HG02943 (cell line): Measurements from ENCODE around the gene AIP.
"Not testable (repeated sequence)": the region's sequence is repeated elsewhere in the genome, so short reads cannot be mapped to it uniquely, and the experiment has no call there.

ENCODE experiments used
- ATAC-seq: cut with Tn5 transposase; IDR thresholded peaks from one replicate; pipeline ENCODE4 v1.9.1; 2021; ENCODE audit warnings: mild to moderate bottlenecking, low read depth, moderate library complexity; ENCODE audit not compliant: unreplicated experiment

The AIP gene

DNA sequence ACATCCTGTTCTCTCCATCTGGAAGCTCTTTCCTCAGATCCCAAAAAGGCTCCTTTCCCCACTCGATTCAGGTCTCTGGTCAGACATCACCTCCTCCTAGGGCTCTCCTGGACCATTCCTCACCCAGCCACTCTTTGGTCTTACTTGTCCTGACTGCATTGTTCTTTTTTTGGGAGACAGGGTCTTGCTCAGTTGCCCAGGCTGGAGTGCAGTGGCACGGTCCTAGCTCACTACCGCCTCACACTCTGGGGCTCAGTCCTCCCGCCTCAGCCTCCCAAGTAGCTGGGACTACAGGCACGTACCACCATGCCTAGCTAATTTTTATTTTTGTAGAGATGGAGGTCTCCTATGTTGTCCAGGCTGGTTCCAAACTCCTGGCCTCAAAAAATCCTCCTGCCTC, 37.3 kb upstream of the AIP start:
- no peak for ATAC-seq

DNA sequence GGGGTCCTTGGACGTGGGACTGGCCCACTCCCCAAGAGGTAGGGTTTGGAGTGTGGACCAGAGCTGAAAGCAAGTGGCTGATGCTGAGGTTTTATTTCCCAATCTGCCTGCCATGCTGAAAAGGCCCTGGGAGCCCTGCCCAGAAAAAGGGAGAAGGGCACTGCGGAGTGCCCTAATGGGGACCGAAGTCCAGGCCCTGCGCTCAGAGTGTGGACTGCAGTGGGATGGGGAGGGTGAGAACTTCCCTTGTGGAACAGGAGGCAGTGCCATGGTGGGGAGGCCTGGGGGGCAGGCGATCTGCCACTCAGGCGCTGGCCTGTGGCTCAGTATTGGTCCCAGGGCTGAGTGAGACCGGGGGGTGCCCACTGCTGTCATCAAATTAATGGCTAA, 34.6 kb upstream of the AIP start:
- ATAC-seq: no peak

DNA sequence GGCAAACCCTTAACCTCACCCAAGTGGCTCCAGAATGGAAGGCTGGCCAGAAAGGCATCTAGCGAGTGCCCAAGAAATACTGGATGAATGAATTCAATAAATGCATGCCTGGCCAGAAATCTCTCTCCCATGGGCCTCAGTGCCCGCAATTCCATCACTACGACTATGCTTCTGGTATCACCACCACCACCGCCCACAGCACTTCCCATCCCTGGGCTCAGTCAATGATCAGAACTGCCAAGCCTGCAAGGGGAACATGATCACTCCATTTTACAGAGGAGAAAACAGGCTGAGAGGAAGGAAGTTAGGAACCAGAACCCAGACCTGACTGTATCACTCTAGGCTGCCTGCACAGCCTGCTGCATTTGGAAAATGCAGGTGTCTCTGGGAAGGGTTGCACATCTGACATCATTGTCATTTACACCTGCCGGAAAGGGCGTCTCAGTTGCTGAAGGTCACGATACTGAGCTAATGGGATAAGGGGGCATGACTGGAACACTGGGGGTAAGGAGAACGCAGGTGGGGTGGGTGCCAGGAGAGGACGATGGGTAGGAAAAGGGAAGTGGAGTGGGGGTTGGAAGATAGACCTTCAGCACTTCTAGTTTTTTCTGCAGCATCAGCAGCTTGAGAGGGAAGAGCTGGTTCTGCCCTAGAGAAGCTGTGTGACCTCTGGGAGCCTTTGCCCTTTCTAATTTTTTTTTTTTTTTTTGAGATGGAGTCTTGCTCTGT, 33.5 kb upstream of the AIP start:
- no peak for ATAC-seq

DNA sequence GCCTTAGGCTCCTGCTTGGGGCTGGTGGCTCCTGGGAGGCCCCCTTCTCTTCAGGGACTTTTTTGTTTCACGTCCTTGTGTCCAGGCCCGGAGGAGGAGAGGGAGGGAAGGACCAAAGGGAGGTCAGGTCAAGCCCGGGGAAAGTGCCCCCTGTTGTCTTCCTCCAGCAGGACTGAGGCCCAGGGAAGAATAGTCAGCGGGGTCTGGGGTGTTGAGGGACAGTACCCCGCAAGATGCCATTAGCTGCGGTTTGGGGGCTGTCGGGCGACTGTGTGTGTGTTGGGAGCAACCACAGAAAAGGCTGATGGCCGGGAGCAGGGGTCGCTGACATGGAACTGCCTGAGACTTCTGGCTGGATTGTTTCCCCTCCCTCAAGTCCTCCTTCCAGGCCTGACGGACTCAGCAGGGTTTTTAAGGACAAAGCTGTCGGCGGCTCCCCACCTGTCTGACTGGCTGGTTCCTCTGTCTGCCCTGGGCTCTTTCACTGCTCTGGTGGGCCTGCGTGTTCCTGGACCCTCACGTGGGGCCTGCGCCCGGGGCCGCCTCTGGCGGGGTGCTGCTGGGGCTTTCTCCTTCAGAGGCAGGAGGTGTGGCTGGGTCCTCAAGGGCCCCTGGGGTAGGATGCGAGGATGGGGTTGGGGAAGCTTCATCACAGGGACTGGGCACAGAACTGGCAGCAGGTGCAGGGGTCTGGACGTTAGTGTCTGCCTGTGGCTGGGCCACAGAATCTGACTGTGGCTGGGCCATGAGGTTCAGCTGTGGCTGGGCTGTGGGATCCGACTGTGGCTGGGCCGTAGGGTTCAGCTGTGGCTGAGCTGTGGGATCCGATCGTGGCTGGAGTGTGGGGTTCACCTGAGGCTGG, 31.8 kb upstream of the AIP start:
- ATAC-seq: no peak

DNA sequence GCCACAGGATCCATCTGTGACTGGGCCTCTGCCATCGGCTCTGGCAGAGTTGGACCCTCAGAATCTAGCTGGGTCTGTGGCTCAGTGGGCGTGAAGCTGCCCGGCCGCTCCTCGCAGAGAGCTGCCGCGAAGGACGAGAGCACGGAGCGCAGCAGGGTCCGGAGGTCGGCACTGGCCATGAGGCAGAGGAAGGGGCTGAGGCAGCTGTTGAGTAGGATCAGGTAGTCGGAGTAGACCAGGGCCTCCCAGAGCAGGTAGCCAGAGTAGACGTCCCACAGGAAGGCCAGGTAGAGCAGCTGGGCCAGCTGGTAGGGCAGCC, 31.2 kb upstream of the AIP start:
- ATAC-seq: no peak

DNA sequence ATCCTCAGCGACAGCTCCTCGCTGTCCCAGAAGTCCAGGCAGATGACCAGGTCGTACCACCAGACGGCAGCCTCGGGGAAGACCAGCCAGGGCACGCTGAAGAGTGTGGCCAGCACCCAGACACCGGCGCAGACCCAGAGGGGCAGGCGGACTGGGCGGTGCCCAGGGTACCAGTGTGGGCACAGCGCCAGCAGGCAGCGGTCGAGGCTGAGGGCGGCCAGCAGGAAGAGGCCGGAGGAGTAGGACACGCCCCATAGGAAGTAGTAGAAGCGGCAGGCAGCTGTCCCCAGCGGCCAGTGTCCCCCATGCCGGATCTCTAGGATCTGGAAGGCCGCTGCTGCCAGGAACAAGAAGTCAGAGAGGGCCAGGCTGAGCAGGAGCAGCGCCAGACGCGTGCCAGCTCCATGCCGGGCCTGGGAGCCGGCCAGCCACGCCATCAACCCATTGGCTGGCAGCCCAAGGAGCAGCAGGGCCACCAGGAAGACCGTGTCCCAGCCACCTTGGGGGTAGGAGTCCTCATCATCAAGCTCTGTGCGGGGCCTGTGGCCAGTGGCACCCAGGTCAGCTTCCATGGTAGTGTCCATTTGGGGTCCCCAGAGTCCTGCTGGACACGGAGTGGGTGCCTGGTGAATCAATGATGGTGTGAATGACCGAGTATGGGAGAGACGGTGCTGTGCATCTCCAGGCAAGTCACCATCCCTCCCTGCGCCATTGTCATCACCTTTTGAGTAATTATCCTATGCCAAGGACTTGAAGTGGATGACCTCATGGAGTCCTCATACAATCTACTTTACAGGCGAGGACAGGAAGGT, 30.5 kb upstream of the AIP start, which contains the start of gene GPR152:
Gene GPR152 (minus strand): TSS at position 589 of the 812 bp plus-strand sequence. CDS start 5 bp downstream, at position 584.
- ATAC-seq: no peak

DNA sequence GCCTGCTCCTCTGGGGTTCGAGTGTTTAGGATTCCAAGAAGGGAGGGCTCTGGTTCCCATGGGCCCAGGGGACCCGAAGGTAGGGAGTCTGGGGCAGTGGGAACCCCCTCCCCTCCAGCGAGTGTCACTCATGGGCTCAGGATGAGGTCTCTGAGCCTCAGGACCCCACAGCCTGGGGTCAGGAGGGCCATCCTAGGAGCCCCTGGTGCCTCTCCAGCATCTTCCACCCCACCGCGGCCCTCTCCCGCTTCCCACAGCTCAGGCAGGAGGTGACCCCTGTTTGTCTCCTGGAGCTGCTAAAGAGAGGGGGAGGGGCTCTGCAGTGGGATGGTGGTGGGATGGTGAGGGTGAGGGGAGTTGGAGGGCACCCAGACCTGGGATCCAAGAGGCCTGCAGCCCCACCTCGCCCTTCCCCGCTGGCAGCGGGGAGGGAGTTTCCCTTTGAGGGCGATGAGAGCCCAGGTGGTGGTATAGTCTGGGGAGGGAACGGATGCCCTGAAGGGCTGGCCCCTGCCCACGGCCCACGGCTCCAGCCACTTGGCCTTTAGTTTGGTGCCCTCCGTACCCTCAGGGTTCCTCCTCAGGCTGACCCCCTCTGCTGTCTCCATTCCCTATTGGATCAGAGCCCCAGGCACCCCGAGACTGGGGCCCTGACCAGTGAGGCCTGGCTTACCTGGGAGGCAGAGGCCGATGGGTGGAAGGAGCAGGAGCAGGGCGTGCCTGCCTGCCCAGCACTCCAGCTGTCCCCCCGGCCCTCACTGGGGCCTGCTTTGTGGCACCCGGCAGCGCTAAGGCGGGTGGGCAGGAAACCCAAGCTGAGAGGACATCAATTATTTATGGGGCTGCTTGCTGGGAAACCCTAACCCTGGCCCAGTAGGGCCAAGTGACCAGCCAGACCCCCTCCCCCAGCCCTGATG, 28.8 kb upstream of the AIP start:
- no peak for ATAC-seq

DNA sequence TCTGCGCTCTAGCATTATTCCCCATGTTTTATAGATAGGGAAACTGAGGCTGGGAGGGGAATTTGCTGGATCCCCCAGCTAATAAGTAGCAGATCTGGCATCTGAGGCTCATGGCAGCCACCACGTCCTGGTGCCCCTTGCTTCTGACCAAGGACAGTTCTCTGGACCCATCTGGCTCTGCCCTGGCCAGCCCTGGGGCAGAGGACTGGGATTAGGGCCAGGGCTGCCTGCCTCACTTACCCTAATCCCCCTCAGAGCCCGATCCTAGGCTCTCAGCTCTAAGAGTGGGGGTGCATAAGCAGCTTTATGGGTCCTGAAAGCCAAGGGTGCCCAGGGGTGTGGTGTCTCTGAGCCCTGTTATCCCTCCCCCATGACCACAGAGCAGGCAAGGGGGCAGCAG, 27.8 kb upstream of the AIP start, which contains the start of gene CABP4:
Gene CABP4 (plus strand): TSS at position 301 of the 400 bp plus-strand sequence. CDS start 70 bp downstream, at position 371.
- no peak for ATAC-seq

DNA sequence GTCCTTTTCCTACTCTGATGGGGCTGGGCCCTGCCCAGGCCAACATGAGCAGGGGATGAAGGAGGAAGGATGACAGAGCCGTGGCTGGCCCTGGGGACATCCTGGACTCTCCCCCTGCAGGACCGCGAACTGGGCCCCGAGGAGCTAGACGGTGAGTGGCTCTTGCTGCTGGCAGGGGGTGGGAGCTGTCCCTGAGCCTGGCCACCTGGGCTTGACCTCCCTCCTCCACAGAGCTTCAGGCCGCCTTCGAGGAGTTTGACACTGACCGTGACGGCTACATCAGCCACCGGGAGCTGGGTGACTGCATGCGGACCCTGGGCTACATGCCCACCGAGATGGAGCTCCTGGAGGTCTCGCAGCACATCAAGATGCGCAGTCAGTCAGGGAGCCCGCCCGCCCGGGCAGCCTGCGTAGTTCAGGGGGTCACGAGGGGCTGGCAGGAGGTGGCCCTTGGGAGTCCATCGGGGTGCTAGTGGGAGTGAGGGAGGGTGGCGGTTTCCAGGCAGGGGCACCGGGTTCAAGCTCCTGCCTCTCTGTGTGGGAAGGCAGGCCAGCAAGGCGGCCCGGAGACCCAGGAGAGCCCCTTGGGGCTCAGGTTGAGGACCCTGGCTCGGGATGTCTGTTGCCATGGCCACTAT, 26.6 kb upstream of the AIP start:
- no peak for ATAC-seq

DNA sequence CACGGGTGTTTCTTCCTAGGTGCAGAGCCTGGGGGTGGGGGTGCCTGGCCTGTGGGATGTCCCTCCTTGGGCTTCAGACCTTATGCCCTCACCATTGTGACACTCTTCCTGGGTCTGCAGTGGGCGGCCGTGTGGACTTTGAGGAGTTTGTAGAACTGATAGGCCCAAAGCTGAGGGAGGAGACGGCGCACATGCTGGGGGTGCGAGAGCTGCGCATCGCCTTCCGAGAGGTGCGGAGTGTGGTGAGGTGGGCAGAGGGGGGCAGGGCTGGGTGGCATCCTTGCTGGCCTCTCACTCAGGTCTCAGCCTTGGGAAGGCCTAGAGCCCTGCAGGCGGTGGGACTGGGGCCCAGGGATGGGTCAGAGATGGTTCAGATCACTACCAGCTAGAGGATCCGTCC, 25.4 kb upstream of the AIP start:
- ATAC-seq: no peak

DNA sequence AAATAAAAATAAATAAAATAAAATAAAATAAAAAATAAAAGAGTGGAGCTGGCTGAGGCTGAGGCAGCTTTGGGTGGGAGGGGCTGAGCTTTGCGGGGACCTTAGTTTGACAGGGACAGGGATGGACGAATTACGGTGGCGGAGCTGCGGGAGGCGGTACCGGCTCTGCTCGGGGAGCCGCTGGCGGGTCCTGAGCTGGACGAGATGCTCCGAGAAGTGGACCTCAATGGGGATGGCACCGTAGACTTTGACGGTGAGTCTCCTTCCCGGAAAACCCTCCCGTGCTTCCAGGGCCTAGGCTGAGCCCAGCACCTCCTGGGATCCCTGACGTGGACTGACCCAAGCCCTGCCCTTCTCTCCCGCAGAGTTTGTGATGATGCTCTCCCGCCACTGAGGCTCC, 24.6 kb upstream of the AIP start:
- no peak for ATAC-seq

DNA sequence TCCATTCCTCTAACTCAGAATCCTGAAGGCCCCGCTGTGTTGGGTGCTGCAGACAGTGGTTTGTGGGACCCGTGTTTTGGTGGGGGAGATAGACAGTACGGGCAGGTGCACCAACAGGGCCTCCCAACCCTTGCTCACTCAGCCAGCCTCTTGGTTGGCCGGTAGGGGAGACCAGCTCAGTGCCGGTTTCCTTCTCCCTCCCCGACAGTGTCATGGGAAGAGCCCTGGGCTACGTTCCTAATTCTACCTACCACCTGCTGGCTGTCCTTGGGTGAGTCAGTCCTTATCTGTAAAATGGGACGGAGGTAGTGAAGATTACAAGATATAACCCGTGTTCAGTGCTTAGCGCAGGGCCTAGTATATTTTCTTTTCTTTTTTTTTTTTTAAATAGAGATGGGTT, 19.6 kb upstream of the AIP start:
- ATAC-seq: no peak

DNA sequence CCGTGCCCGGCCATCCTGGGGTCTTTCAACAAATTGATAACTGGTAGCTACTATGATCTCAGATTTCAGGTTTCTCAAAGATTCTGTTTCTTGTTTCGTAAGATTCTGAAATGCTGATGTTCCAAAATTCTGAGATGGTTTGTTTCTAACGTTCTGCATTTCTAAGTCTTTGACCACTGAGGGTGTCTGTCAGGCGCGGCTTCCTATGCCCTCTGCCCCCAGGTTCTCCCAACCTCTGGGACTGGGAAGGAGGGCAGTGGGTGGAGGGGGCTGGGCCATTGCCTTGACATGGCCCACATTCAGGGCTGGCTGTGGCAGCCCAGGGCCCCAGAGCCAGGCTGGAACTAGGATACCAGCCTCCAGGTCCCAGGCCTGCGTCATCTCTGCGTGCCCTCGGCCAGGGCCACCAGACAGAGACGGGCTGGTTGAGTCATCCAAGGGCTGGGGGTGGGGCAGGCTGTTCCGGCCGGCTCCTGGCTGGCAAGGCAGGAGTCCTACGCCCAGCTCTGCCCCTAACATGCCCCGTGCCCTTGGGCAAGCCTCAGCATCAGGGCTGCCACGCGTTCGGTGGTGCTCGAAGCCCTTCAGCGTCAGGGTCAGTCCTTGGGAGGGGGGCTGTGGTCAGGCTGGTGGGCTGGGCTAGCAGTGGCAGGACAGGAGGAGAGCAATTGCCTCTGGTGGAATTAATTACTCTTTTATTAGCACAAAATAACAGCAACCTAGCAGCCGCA, 19.0 kb upstream of the AIP start:
- no peak for ATAC-seq

DNA sequence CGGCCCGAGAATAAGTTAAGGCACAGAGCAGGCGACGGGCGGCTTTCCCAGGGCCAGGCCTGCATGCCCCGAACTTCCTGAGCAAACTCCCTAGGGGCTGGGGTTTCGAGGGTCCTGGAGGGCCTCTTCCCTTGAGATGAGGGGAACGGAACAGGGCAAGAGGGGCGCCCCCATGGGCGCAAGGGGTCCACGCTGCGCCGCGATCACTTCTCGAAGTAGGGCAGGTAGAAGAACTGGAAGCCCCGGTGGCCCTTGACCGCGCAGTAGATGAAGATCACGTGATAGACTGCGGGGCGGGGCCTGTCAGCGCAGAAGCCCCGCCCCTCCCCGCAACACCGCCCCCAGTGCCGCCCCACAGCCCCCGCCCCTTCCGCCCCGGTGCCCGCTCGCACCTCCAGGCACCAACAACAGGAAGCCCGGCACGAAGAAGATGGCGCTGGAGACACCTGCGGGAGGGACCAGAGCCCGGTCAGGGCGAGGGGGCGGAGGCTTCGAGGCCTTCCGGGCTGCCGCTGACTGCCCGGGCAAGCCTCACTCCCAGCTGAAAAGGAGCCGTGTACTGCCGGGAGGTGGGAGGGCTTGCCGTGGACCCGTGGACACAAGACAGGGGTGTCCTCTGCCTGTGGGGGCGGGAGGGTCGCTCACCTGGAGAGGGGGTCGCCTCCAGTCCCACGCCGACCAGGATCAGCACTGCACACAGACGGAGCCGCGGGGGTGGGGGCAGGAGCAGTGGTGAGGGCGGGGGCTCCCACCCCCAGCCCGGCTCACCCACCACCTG, 18.2 kb upstream of the AIP start:
- peak; percentile 40 for ATAC-seq

DNA sequence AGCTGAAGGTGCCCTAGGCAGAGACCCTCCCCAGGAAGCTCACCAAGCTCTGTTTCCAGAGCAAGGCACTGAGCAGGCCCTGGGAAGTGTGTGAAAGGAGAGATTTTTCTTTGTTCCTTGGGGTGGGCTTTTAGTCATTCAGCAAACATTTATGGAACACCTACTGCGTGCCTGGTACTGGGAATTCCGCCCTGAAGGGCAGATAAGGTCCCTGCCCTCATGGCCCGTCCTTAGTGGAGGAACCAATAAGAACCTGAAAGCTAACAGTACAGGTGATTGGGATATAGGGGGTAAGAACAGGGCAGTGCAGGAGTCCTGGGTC, 17.7 kb upstream of the AIP start:
- ATAC-seq: no peak

DNA sequence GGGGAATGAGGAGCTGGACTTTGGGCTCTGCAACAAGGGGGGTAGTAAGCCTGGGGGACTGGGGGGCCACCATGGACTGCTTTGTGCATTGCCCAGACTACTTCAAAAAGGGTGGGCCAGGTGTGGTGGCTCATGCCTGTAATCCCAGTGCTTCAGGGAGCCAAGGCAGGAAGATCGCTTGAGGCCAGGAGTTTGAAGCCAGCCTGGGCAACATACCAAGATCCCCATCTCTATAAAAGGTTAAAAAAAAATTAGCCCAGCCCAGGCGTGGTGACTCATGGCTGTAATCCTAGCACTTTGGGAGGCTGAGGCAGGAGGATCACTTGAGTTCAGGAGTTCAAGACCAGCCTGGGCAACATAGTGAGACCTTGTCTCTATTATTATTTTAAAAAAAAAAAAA, 17.3 kb upstream of the AIP start:
- ATAC-seq: not testable (repeated sequence)

DNA sequence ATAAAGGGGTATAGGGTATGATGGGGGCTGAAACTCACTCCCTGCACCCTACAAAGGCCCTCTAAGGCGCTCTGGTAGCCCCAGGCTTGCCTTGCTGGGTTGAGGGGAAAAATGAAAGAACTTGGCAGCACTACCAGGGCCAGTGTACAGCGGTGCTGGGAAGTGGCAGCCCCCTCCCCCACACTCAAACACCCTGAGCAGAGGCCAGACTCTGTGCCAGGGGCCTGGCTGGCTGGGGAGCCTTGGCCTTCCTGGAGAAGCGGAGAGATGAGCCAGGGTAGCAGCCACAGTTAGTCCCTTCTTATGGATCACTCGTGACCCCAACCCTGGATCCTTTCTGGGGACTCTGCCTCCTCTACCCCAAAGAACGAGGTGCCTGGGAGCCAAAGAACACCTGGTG, 16.5 kb upstream of the AIP start:
- ATAC-seq: no peak
